ENCODE results near the gene FH. TPM values are rescaled to one million over a fixed set of nuclear protein-coding genes. Genes with fewer than 3 reads are reported as not detected.
A peak's percentile ranks its signal among the peaks of the same experiment; 100 is the strongest.

The FH gene
- total and polyA plus RNA-seq, 10 of the 15 experiments (the other 5 are each of a cell fraction or from before 2014, with no cell fraction given): 44.7 to 124 (median 76.2) TPM

DNA sequence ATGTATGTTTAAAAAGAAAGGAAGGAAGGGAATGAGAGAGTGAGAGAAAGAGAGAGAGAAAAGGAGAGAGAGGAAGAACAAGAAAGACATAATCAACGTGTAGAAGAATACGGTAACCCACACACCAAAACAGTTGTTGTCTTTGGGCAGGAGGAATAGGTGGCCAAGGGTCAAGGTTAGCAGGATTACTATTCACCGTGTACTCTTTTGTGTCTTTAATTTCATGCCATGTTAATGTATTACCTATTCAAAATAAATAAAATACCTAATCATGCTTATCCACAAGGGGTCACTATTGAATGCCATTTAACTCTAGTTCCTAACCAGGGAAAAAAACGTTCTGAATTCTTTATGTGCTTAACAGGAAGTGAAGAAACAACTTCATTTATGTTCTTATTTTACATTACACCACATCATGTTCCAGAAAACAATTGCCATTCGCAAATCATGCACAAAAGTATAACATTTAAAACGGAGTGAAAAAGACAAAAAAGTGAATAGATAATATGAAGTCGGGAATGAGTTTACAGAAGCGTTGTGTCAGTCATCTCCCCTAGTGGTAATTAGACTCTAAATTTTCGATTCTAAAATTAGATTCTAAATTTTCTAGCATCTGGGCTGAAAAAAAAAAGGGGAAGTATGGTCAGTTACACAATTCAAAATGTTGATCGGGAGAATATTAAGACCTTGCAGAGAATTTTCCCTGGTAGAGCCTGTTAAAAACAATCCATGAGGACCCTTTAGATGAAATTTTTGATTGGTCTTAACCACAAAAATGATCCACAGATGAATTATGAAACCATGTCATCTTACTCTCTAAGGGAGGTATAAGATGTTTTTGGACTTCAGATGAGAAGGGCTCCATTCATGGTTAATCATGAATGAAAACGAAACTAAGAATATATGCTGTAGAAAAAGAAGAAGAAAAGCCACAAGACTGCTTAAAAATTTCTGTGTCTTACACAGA lies 11.9 kb upstream of the FH start:
- WGBS (ENCODE audit: insufficient coverage, insufficient replicate concordance, low lambda C conversion rate, missing lambda C conversion rate): under 1% methylated on average over 11 of the region's 11 CpGs
- Histone ChIP-seq H3K36me3 (ENCODE audit: control insufficient read depth in 2 of 2, insufficient read depth in 2 of 2, low read length in 1 of 2) (no peaks in the 10 kb centered on the region), H2AFZ (ENCODE audit: control insufficient read depth, low read depth, low read length) (peak overlapping the region; percentile 91), H3K4me1 (ENCODE audit: control insufficient read depth, insufficient read depth, low read length) (peaks cover 8% of the 10 kb centered on the region; the same call in 1 of the 2 replicates), H3K9me3 (replicated peaks; ENCODE audit: control insufficient read depth, insufficient read depth, low read length) (no peaks in the 10 kb centered on the region), H3K27ac (ENCODE audit: control insufficient read depth, insufficient read depth) (peak overlapping the region; percentile 89), H3K79me2 (ENCODE audit: control insufficient read depth, insufficient read depth, low read length) (no peaks in the 10 kb centered on the region), H3K4me2 (ENCODE audit: control insufficient read depth, insufficient read depth) (peak overlapping the region; percentile 83), H3K4me3 (peak overlapping the region; percentile 67), H4K20me1 (ENCODE audit: control insufficient read depth, insufficient read depth) (no peaks in the 10 kb centered on the region), H3K9ac (ENCODE audit: control insufficient read depth, insufficient read depth, low read length) (peak overlapping the region; percentile 72), H3K27me3 (replicated peaks in 1 of 2; ENCODE audit: control insufficient read depth in 2 of 2, insufficient read depth in 2 of 2, low read length in 1 of 2) (no peaks in the 10 kb centered on the region)
- ChIA-PET RAD21 (ENCODE audit: unreplicated experiment) (interaction anchor here (0.9 to 1.4 kb wide), 2 partner anchors 11 to 80 kb away, joined by 3 to 5 read pairs; partner anchors contain the start of gene FH), POLR2A (interaction anchor here (0.6 kb wide), 1 partner anchor 319 kb away, joined by 3 read pairs; no protein-coding TSS in a partner anchor), CTCF (interaction anchor here (0.6 to 1.4 kb wide), 10 partner anchors 33 to 482 kb away, joined by 3 to 6 read pairs (median 3); no protein-coding TSS in a partner anchor), SMC1A (ENCODE audit: uncharacterized antibody, unreplicated experiment) (interaction anchor here (1.0 to 1.7 kb wide), 10 partner anchors 12 to 1782 kb away, joined by 3 to 7 read pairs (median 4); partner anchors contain the start of gene FH)
- no TSS peak for BruUV-seq (replicated peaks)
- peak; percentile 66 for DNase-seq (ENCODE audit: low read depth, low spot score)
- peak; percentile 89 for ATAC-seq
- peak; percentile 86 for FAIRE-seq
- intact Hi-C loops (cut with micrococcal nuclease; ENCODE audit: unreplicated experiment): loop anchor here (1.0 to 5.0 kb wide), 7 partner anchors 21 to 485 kb away; partner anchors contain the start of genes EXO1 and MAP1LC3C
- in situ Hi-C loops (cut with MboI): loop anchor here (5.0 to 10.0 kb wide), 3 partner anchors 96 to 463 kb away; partner anchors contain the start of genes EXO1 and MAP1LC3C
- peak; percentile 78 for TF ChIP-seq RUNX3 (IDR thresholded peaks at IDR 0.05; ENCODE audit: low read length)
- TF ChIP-seq, protein P1, sequence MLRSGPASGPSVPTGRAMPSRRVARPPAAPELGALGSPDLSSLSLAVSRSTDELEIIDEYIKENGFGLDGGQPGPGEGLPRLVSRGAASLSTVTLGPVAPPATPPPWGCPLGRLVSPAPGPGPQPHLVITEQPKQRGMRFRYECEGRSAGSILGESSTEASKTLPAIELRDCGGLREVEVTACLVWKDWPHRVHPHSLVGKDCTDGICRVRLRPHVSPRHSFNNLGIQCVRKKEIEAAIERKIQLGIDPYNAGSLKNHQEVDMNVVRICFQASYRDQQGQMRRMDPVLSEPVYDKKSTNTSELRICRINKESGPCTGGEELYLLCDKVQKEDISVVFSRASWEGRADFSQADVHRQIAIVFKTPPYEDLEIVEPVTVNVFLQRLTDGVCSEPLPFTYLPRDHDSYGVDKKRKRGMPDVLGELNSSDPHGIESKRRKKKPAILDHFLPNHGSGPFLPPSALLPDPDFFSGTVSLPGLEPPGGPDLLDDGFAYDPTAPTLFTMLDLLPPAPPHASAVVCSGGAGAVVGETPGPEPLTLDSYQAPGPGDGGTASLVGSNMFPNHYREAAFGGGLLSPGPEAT (IDR thresholded peaks at IDR 0.05; ENCODE audit: low read depth): peak; percentile 72
- no peak for TF ChIP-seq ZNF274 (IDR thresholded peaks at IDR 0.05; ENCODE audit: insufficient read depth, insufficient read length)
- no peak for TF ChIP-seq RB1 (IDR thresholded peaks at IDR 0.05; ENCODE audit: borderline replicate concordance)
- 0 out of 2 replicates have a peak, but pooled peaks have one; percentile 38 for TF ChIP-seq NBN (IDR thresholded peaks at IDR 0.05)
- no peak for TF ChIP-seq EED (IDR thresholded peaks at IDR 0.05; ENCODE audit: low read depth)
- TF ChIP-seq GATAD2B (conservative IDR thresholded peaks at IDR 0.05; ENCODE audit: low read depth): no peak
- TF ChIP-seq, protein P2, sequence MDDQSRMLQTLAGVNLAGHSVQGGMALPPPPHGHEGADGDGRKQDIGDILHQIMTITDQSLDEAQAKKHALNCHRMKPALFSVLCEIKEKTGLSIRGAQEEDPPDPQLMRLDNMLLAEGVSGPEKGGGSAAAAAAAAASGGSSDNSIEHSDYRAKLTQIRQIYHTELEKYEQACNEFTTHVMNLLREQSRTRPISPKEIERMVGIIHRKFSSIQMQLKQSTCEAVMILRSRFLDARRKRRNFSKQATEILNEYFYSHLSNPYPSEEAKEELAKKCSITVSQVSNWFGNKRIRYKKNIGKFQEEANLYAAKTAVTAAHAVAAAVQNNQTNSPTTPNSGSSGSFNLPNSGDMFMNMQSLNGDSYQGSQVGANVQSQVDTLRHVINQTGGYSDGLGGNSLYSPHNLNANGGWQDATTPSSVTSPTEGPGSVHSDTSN (IDR thresholded peaks at IDR 0.05; ENCODE audit: insufficient replicate concordance, low read depth, low read length): peak; percentile 26
- TF ChIP-seq NFIC (IDR thresholded peaks at IDR 0.05; ENCODE audit: low read depth, low read length): peak; percentile 88
- TF ChIP-seq, protein P3, sequence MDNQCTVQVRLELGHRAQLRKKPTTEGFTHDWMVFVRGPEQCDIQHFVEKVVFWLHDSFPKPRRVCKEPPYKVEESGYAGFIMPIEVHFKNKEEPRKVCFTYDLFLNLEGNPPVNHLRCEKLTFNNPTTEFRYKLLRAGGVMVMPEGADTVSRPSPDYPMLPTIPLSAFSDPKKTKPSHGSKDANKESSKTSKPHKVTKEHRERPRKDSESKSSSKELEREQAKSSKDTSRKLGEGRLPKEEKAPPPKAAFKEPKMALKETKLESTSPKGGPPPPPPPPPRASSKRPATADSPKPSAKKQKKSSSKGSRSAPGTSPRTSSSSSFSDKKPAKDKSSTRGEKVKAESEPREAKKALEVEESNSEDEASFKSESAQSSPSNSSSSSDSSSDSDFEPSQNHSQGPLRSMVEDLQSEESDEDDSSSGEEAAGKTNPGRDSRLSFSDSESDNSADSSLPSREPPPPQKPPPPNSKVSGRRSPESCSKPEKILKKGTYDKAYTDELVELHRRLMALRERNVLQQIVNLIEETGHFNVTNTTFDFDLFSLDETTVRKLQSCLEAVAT (IDR thresholded peaks at IDR 0.05): 0 out of 2 replicates have a peak, but pooled peaks have one; percentile 14
- peak; percentile 65; the same call in 1 of the 2 replicates for TF ChIP-seq ZNF384 (IDR thresholded peaks at IDR 0.05; ENCODE audit: borderline replicate concordance, low read depth, low read length)
- TF ChIP-seq PML (IDR thresholded peaks at IDR 0.05; ENCODE audit: low read length): peak; percentile 58; the same call in 1 of the 2 replicates
- no peak for TF ChIP-seq SIN3A (IDR thresholded peaks at IDR 0.05; ENCODE audit: low read depth, low read length)
- 0 out of 2 replicates have a peak, but pooled peaks have one; percentile 41 for TF ChIP-seq ASH2L (IDR thresholded peaks at IDR 0.05; ENCODE audit: borderline replicate concordance, low read depth)
- peak; percentile 77 for TF ChIP-seq MTA2 (IDR thresholded peaks at IDR 0.05; ENCODE audit: low read depth)
- TF ChIP-seq CEBPB (IDR thresholded peaks at IDR 0.05; ENCODE audit: borderline replicate concordance in 1 of 2, low read depth in 2 of 2, low read length in 2 of 2): peak in 1 of 2 experiments; percentile 79; a peak in 1 of 4 replicates
- no peak for TF ChIP-seq ZSCAN29 (IDR thresholded peaks at IDR 0.05)
- peak; percentile 75 for TF ChIP-seq FOXM1 (IDR thresholded peaks at IDR 0.05; ENCODE audit: low read depth, low read length)
- no peak for TF ChIP-seq SUZ12 (IDR thresholded peaks at IDR 0.05; ENCODE audit: unreplicated experiment)
